Mesodermal cell (in vitro differentiated cells): Measurements from ENCODE around the gene DPH1.
"Not testable (repeated sequence)": the region's sequence is repeated elsewhere in the genome, so short reads cannot be mapped to it uniquely, and the experiment has no call there.

Experiments
- H3K27ac ChIP-seq: 2 replicates; pipeline ENCODE4 v1.7.0; 2013; ENCODE audit warnings: mild to moderate bottlenecking, low read depth, low read length, moderate library complexity; ENCODE audit not compliant: severe bottlenecking
- H3K36me3 ChIP-seq: 2 replicates; pipeline ENCODE4 v1.7.1; 2013; ENCODE audit warnings: mild to moderate bottlenecking, low read length, moderate library complexity; ENCODE audit not compliant: control insufficient read depth, insufficient read depth
- H3K4me1 ChIP-seq: one replicate; pipeline ENCODE4 v1.7.1; 2013; ENCODE audit warnings: mild to moderate bottlenecking, low read length; ENCODE audit not compliant: insufficient read depth, control insufficient read depth, poor library complexity, severe bottlenecking
- H3K4me3 ChIP-seq: 2 replicates; pipeline ENCODE4 v1.7.0; 2013; ENCODE audit warnings: low read length, control low read depth, mild to moderate bottlenecking; ENCODE audit not compliant: insufficient read depth, poor library complexity, severe bottlenecking; ENCODE audit errors: extremely low read depth
- H3K9me3 ChIP-seq: 2 replicates; pipeline ENCODE4 v1.7.1; 2013; ENCODE audit warnings: mild to moderate bottlenecking, low read length, moderate library complexity; ENCODE audit not compliant: control insufficient read depth
- WGBS, 2 experiments: methylation state at CpG; one replicate each; pipeline ENCODE4 v1.1.5; 2013; ENCODE audit warnings: missing lambda C conversion rate in 2 of 2; ENCODE audit not compliant: insufficient coverage in 2 of 2; 5-methylcytosine and 5-hydroxymethylcytosine counted together

Gene DPH1

GRCh38 chr17:2009737-2010136 lies 20.2 kb upstream of the DPH1 start:
- no peak overlapping the region for H3K4me3 ChIP-seq
- no peak overlapping the region for H3K27ac ChIP-seq
- H3K4me1 ChIP-seq = peaks cover 17% of the 10 kb centered on the region
- H3K9me3 ChIP-seq = no peaks in the 10 kb centered on the region
- 95 to 97% methylated on average over 8 to 10 of the region's 10 CpGs for WGBS, 2 experiments
- H3K36me3 ChIP-seq = no peaks in the 10 kb centered on the region

GRCh38 chr17:2011411-2012371 lies 18.3 kb upstream of the DPH1 start:
- WGBS, 2 experiments = 30 to 31% methylated on average over 21 to 24 of the region's 24 CpGs
- no peaks in the 10 kb centered on the region for H3K36me3 ChIP-seq

DNA sequence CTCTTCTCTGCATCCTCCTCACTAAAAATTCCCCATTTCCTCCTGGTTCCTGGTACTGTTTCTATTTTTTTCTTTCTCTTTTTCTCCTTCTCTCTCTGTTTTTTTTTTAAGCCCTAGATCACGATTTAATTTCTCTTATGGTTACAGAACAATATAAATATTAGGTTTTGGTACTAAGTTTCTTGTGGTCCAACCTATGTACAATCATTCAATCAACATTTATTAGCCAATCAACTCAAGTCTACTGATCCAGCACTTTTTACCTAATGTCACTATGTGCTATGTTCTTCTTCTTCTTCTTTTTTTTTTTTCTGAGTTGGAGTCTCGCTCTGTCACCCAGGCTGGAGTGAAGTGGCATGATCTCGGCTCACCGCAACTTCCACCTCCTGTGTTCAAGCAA lies 17.5 kb upstream of the DPH1 start:
- H3K36me3 ChIP-seq = no peaks in the 10 kb centered on the region
- 65 to 89% methylated on average over 2 to 3 of the region's 4 CpGs for WGBS, 2 experiments
- no peak overlapping the region for H3K27ac ChIP-seq
- no peak overlapping the region for H3K4me3 ChIP-seq
- H3K4me1 ChIP-seq = peaks cover 17% of the 10 kb centered on the region
- H3K9me3 ChIP-seq = no peaks in the 10 kb centered on the region

More at GRCh38 chr17:2011411-2012371, 18.3 kb upstream of the DPH1 start:
- Histone ChIP-seq H3K4me3 (no peak overlapping the region), H3K9me3 (no peaks in the 10 kb centered on the region), H3K4me1 (peaks cover 17% of the 10 kb centered on the region), H3K27ac (no peak overlapping the region)

DNA sequence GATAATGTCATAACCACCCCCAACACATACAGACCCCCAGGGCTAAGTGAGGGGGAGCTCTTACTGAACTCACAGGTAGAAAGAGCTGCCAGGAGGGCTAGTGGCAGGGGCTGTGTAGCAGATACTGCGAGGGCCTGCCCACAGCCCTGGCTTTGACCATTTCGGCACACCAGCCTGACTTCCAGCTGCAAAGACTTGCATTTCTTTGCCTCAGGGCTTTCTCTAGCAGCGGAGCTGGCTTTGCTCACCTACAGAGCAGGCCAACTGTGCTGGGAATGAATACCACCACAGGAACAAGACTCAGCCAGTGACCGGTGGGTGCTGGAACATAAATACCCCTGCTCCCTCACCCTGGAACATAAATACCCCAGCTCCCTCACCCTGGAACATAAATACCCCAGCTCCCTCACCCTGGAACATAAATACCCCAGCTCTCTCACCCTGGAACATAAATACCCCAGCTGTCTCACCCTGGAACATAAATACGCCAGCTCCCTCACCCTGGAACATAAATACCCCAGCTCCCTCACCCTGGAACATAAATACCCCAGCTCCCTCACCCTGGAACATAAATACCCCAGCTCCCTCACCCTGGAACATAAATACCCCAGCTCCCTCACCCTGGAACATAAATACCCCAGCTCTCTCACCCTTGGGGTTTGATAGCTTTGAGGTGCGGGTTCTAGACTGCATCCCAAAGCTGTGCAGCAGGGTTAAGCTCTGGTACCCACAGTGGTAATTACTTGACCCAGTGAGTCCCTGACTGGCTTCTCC lies 16.5 kb upstream of the DPH1 start:
- not testable (repeated sequence) for H3K36me3 ChIP-seq, H3K9me3 ChIP-seq, H3K27ac ChIP-seq, H3K4me3 ChIP-seq
- peaks cover 14% of the 10 kb centered on the region for H3K4me1 ChIP-seq
- WGBS, 2 experiments = 89 to 100% methylated on average over 5 to 6 of the region's 6 CpGs

GRCh38 chr17:2013994-2014317 lies 16.0 kb upstream of the DPH1 start:
- Histone ChIP-seq H3K4me1 (peaks cover 9% of the 10 kb centered on the region), H3K9me3 (no peaks in the 10 kb centered on the region), H3K4me3 (no peak overlapping the region), H3K36me3 (no peaks in the 10 kb centered on the region), H3K27ac (no peak overlapping the region)
- 100% methylated on average over 1 of the region's 1 CpG; no CpG with 5 or more reads in 1 of the 2 experiments for WGBS, 2 experiments

- 89 to 95% methylated on average over 13 to 14 of the region's 14 CpGs for WGBS, 2 experiments
- Histone ChIP-seq H3K36me3 (no peaks in the 10 kb centered on the region), H3K4me3 (no peak overlapping the region)
Measured at GRCh38 chr17:2015314-2015713, 14.6 kb upstream of the DPH1 start.

DNA sequence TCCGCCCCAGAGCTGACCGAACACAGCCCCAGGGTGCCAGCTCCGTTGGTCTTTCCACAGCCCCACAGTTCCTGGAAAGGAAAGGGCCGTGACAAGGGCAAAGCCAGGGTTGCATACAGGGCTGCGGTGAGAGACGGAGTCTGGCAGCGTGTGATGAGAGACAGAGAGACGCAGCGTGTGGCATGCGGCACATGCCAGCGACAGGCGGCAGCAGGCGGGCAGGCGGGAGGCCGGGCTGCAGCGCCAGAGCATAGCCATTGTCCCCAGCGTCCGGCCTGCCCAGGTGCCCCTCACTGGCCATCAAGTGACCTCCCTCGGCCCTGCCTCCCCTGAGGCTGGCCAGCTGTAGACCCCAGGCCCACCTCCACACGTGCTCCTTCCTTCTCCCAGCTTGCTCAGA lies 13.5 kb upstream of the DPH1 start:
- Histone ChIP-seq H3K36me3 (no peaks in the 10 kb centered on the region), H3K4me3 (no peak overlapping the region), H3K27ac (no peak overlapping the region), H3K9me3 (no peaks in the 10 kb centered on the region), H3K4me1 (peaks cover 3% of the 10 kb centered on the region)
- 90 to 92% methylated on average over 17 to 20 of the region's 20 CpGs for WGBS, 2 experiments

More at GRCh38 chr17:2015314-2015713, 14.6 kb upstream of the DPH1 start:
- Histone ChIP-seq H3K9me3 (no peaks in the 10 kb centered on the region), H3K27ac (no peak overlapping the region), H3K4me1 (peaks cover 8% of the 10 kb centered on the region)

- no peaks in the 10 kb centered on the region for H3K36me3 ChIP-seq
- H3K9me3 ChIP-seq = no peaks in the 10 kb centered on the region
- no peak overlapping the region for H3K27ac ChIP-seq
- WGBS, 2 experiments = 92 to 93% methylated on average over 15 to 19 of the region's 19 CpGs
- no peak overlapping the region for H3K4me3 ChIP-seq
- H3K4me1 ChIP-seq = no peaks in the 10 kb centered on the region
Measured at GRCh38 chr17:2017274-2017941, 12.5 kb upstream of the DPH1 start.

- Histone ChIP-seq H3K9me3 (no peaks in the 10 kb centered on the region), H3K4me1 (no peaks in the 10 kb centered on the region), H3K36me3 (no peaks in the 10 kb centered on the region), H3K4me3 (no peak overlapping the region), H3K27ac (no peak overlapping the region)
- WGBS, 2 experiments = 81 to 87% methylated on average over 16 to 24 of the region's 24 CpGs
Measured at GRCh38 chr17:2018716-2019510, 11.0 kb upstream of the DPH1 start.

DNA sequence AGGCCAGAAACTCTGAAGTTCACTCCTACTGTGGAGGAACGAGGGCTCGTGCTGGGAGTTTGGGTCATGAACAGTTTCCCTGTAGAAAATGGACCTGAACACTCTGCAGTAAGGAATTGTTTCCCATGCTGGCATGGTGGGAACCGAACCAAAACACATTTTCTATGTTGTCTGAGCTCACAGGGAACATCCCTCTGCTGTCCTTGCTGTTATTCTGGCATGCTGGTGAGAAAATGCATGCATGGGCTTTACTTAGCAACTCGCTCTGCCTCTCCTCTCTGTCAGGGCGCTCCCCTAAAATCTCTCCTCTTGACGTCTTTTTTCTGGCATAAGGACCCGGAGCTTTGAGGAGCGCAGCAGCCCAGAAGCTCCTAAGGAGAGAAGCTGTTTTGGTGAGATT lies 10.2 kb upstream of the DPH1 start:
- Histone ChIP-seq H3K36me3 (no peaks in the 10 kb centered on the region), H3K9me3 (no peaks in the 10 kb centered on the region), H3K4me3 (no peak overlapping the region), H3K27ac (no peak overlapping the region), H3K4me1 (no peaks in the 10 kb centered on the region)
- 92 to 94% methylated on average over 5 to 7 of the region's 8 CpGs for WGBS, 2 experiments
